Nephron (organoid): ENCODE data around the gene MTM1.

Experiments
- H3K27ac Mint-ChIP-seq, 3 experiments: 2 replicates each; pipeline ENCODE4 v1.8.0; 2020; ENCODE audit warnings: mixed read lengths in 3 of 3, mild to moderate bottlenecking in 2 of 3, moderate library complexity in 1 of 3
- H3K27me3 Mint-ChIP-seq: 2 replicates; pipeline ENCODE4 v1.8.0; 2021; ENCODE audit warnings: low read depth, mild to moderate bottlenecking, moderate library complexity, mixed read lengths
- H3K36me3 Mint-ChIP-seq: 2 replicates; pipeline ENCODE4 v1.8.0; 2020; ENCODE audit warnings: low read depth, mixed read lengths
- H3K4me1 Mint-ChIP-seq: 2 replicates; pipeline ENCODE4 v1.8.0; 2020; ENCODE audit warnings: mixed read lengths
- H3K4me3 Mint-ChIP-seq, 3 experiments: 2 replicates each; pipeline ENCODE4 v1.8.0; 2020; ENCODE audit warnings: mild to moderate bottlenecking in 3 of 3, mixed read lengths in 3 of 3, moderate library complexity in 2 of 3
- H3K9me3 Mint-ChIP-seq: 2 replicates; pipeline ENCODE4 v1.8.0; 2020; ENCODE audit warnings: mixed read lengths
- CTCF ChIP-seq, 3 experiments: fragments of 200-600 bp; sonication (generic); IDR thresholded peaks; one replicate each; pipeline ENCODE4 v1.5.0; 2021; ENCODE audit warnings: antibody characterized with exemption in 3 of 3; ENCODE audit not compliant: unreplicated experiment in 3 of 3

The MTM1 gene

GRCh38 chrX:150644422-150644821 lies 76.0 kb downstream of the MTM1 start:
- H3K36me3 Mint-ChIP-seq = peaks cover 4% of the 10 kb centered on the region
- H3K27ac Mint-ChIP-seq = no peak overlapping the region
- H3K4me3 Mint-ChIP-seq = no peak overlapping the region
- no peak for TF ChIP-seq CTCF (IDR thresholded peaks at IDR 0.05; ENCODE audit: unreplicated experiment in 3 of 3)
- H3K27me3 Mint-ChIP-seq = no peaks in the 10 kb centered on the region
- no peaks in the 10 kb centered on the region for H3K9me3 Mint-ChIP-seq
- peaks cover 5% of the 10 kb centered on the region for H3K4me1 Mint-ChIP-seq

- Mint-ChIP-seq H3K9me3 (peaks cover 3% of the 10 kb centered on the region), H3K27me3 (no peaks in the 10 kb centered on the region), H3K4me1 (peaks cover 6% of the 10 kb centered on the region), H3K4me3 (no peak overlapping the region), H3K27ac (no peak overlapping the region), H3K36me3 (peaks cover 11% of the 10 kb centered on the region)
- no peak for TF ChIP-seq CTCF (IDR thresholded peaks at IDR 0.05; ENCODE audit: unreplicated experiment in 3 of 3)
Measured at GRCh38 chrX:150647331-150647730, 78.9 kb downstream of the MTM1 start.

GRCh38 chrX:150648296-150648940 lies 80.0 kb downstream of the MTM1 start:
- Mint-ChIP-seq H3K27me3 (no peaks in the 10 kb centered on the region), H3K36me3 (peaks cover 11% of the 10 kb centered on the region), H3K4me3 (no peak overlapping the region), H3K27ac (no peak overlapping the region), H3K9me3 (peaks cover 3% of the 10 kb centered on the region), H3K4me1 (peaks cover 6% of the 10 kb centered on the region)
- TF ChIP-seq CTCF (IDR thresholded peaks at IDR 0.05; ENCODE audit: unreplicated experiment in 3 of 3) = no peak

GRCh38 chrX:150649096-150649870 lies 80.9 kb downstream of the MTM1 start:
- TF ChIP-seq CTCF (IDR thresholded peaks at IDR 0.05; ENCODE audit: unreplicated experiment in 3 of 3) = no peak
- Mint-ChIP-seq H3K36me3 (peaks cover 11% of the 10 kb centered on the region), H3K27ac (peak overlapping the region in 2 of 3 experiments; percentile 7 to 23), H3K27me3 (no peaks in the 10 kb centered on the region), H3K9me3 (peaks cover 3% of the 10 kb centered on the region), H3K4me3 (peak overlapping the region in 1 of 3 experiments; percentile 11), H3K4me1 (peaks cover 6% of the 10 kb centered on the region)

- no peak overlapping the region for H3K4me3 Mint-ChIP-seq
- TF ChIP-seq CTCF (IDR thresholded peaks at IDR 0.05; ENCODE audit: unreplicated experiment in 3 of 3) = no peak
- H3K36me3 Mint-ChIP-seq = peaks cover 15% of the 10 kb centered on the region
- H3K9me3 Mint-ChIP-seq = peaks cover 10% of the 10 kb centered on the region
- no peaks in the 10 kb centered on the region for H3K27me3 Mint-ChIP-seq
- H3K4me1 Mint-ChIP-seq = peaks cover 6% of the 10 kb centered on the region
- H3K27ac Mint-ChIP-seq = no peak overlapping the region
Measured at GRCh38 chrX:150651906-150652305, 83.5 kb downstream of the MTM1 start.
